ENCODE results near the gene SLAMF9. TPM values are rescaled to one million over a fixed set of nuclear protein-coding genes. Genes with fewer than 3 reads are reported as not detected.

Gene SLAMF9
- total RNA-seq, 1 donor from 2014 or later = not detected

GRCh38 chr1:159987186-159987585 lies 33.1 kb upstream of the SLAMF9 start:
- H3K27me3 Mint-ChIP-seq = peaks cover 6% of the 10 kb centered on the region
- H3K36me3 Mint-ChIP-seq = no peaks in the 10 kb centered on the region
- no peak overlapping the region for H3K4me3 Mint-ChIP-seq
- TF ChIP-seq, protein P1, sequence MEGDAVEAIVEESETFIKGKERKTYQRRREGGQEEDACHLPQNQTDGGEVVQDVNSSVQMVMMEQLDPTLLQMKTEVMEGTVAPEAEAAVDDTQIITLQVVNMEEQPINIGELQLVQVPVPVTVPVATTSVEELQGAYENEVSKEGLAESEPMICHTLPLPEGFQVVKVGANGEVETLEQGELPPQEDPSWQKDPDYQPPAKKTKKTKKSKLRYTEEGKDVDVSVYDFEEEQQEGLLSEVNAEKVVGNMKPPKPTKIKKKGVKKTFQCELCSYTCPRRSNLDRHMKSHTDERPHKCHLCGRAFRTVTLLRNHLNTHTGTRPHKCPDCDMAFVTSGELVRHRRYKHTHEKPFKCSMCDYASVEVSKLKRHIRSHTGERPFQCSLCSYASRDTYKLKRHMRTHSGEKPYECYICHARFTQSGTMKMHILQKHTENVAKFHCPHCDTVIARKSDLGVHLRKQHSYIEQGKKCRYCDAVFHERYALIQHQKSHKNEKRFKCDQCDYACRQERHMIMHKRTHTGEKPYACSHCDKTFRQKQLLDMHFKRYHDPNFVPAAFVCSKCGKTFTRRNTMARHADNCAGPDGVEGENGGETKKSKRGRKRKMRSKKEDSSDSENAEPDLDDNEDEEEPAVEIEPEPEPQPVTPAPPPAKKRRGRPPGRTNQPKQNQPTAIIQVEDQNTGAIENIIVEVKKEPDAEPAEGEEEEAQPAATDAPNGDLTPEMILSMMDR (conservative IDR thresholded peaks at IDR 0.05) = no peak
- H3K4me1 Mint-ChIP-seq (ENCODE audit: unreplicated experiment) = no peaks in the 10 kb centered on the region
- no peak overlapping the region for H3K27ac Mint-ChIP-seq
- no peak for DNase-seq (ENCODE audit: extremely low spot score, unreplicated experiment)
- no peaks in the 10 kb centered on the region for H3K9me3 Mint-ChIP-seq

DNA sequence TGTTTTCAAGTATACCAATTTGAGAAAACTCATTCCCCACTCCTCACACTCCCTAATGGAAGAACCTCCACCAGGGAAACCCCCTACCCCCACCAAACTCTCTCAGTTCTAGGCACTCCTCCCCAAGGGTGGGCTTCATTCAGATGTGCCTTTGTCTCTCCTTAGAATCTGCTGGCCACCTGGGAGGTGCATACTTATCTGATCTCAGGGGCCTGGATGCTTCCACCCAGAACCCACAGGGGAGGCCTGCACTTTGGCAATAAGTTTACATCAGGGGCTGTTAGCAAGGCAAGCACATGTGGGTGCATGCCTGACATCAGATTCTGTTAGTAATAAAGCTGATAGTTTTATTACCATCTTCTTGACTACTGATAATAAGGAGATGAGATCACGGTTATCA lies 32.5 kb upstream of the SLAMF9 start:
- Mint-ChIP-seq H3K27me3 (peaks cover 10% of the 10 kb centered on the region), H3K4me3 (no peak overlapping the region), H3K4me1 (ENCODE audit: unreplicated experiment) (no peaks in the 10 kb centered on the region), H3K9me3 (no peaks in the 10 kb centered on the region), H3K27ac (no peak overlapping the region), H3K36me3 (no peaks in the 10 kb centered on the region)
- TF ChIP-seq, protein P1 (conservative IDR thresholded peaks at IDR 0.05) = no peak
- no peak for DNase-seq (ENCODE audit: extremely low spot score, unreplicated experiment)

GRCh38 chr1:159986093-159986492 lies 32.1 kb upstream of the SLAMF9 start:
- Mint-ChIP-seq H3K9me3 (no peaks in the 10 kb centered on the region), H3K4me3 (no peak overlapping the region), H3K36me3 (no peaks in the 10 kb centered on the region), H3K27me3 (peaks cover 10% of the 10 kb centered on the region), H3K27ac (no peak overlapping the region), H3K4me1 (ENCODE audit: unreplicated experiment) (no peaks in the 10 kb centered on the region)
- TF ChIP-seq, protein P1 (conservative IDR thresholded peaks at IDR 0.05) = no peak
- DNase-seq (ENCODE audit: extremely low spot score, unreplicated experiment) = no peak

- DNase-seq (ENCODE audit: extremely low spot score, unreplicated experiment) = no peak
- Mint-ChIP-seq H3K36me3 (no peaks in the 10 kb centered on the region), H3K27ac (no peak overlapping the region), H3K4me1 (ENCODE audit: unreplicated experiment) (no peaks in the 10 kb centered on the region), H3K27me3 (peaks cover 10% of the 10 kb centered on the region), H3K4me3 (no peak overlapping the region), H3K9me3 (no peaks in the 10 kb centered on the region)
- TF ChIP-seq, protein P1 (conservative IDR thresholded peaks at IDR 0.05) = no peak
These were observed 31.4 kb upstream of the SLAMF9 start for GRCh38 chr1:159985473-159985872.

DNA sequence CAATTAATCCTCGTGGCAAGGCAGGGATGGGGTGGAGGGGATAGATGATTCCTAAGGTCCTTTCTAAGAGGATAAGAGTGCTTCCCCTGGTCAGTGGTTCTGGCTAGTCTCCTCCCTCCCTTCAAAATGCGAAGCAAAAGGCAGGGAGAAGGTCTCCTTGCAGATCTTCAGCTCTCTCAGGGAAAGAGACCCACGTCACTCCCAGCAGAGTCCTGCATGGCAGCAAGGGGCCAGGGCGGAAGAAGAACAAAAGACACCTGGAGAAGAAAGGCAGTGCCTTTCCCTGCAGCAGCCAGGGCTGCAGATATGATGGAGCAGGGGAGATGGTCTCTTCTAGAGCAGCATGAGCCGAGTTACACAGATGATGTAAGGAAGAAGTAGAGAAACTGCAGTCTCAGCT lies 29.6 kb upstream of the SLAMF9 start:
- TF ChIP-seq, protein P1 (conservative IDR thresholded peaks at IDR 0.05) = no peak
- DNase-seq (ENCODE audit: extremely low spot score, unreplicated experiment) = no peak
- Mint-ChIP-seq H3K27me3 (peaks cover 22% of the 10 kb centered on the region), H3K4me3 (no peak overlapping the region), H3K27ac (no peak overlapping the region), H3K9me3 (no peaks in the 10 kb centered on the region), H3K4me1 (ENCODE audit: unreplicated experiment) (no peaks in the 10 kb centered on the region), H3K36me3 (no peaks in the 10 kb centered on the region)

DNA sequence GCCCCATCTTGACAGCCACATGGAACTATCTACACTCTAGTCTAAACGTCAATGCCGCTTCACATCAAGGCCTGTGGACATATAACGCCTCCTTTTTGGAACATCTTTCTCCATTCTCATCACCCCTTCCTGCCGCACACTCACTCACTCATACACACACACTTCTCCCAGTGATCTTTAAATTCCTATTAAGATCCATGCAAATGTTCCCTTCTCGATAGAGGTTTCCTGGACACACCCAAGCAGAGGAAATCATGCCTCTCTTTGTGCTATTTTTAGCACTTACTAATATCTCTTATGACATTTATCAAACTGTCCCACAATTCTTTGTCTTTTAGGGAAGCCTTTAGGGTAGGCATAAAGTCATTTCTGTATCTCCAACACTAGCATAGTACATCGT lies 28.2 kb upstream of the SLAMF9 start:
- no peaks in the 10 kb centered on the region for H3K36me3 Mint-ChIP-seq
- no peak overlapping the region for H3K27ac Mint-ChIP-seq
- TF ChIP-seq, protein P1 (conservative IDR thresholded peaks at IDR 0.05) = no peak
- no peak for DNase-seq (ENCODE audit: extremely low spot score, unreplicated experiment)
- H3K27me3 Mint-ChIP-seq = peaks cover 28% of the 10 kb centered on the region
- no peaks in the 10 kb centered on the region for H3K4me1 Mint-ChIP-seq (ENCODE audit: unreplicated experiment)
- H3K4me3 Mint-ChIP-seq = no peak overlapping the region
- no peaks in the 10 kb centered on the region for H3K9me3 Mint-ChIP-seq

Measured in type B pancreatic cell (in vitro differentiated cells).